Ureter (tissue), 1 donor: ENCODE measurements around the gene OR4P4. TPM values are rescaled to one million over a fixed set of nuclear protein-coding genes. Genes with fewer than 3 reads are reported as not detected.

Experiments used
- DNase-seq: peaks from one replicate; pipeline ENCODE4 v3.0.0-alpha.2; 2020; ENCODE audit warnings: low spot score
- total RNA-seq: library from RNA; stranded (reverse); gene quantifications from one replicate; pipeline ENCODE4 v1.2.4, GENCODE V29; 2023
- donor health status: DM: yes; HTN: yes; CAD: no.

OR4P4 gene
- not detected for total RNA-seq

GRCh38 chr11:55634813-55635212 is at the start of gene OR4P4:
Gene OR4P4 (plus strand): TSS chr11:55635113.
- no peak for DNase-seq

- no peak for DNase-seq
Measured at GRCh38 chr11:55607545-55607944, 27.4 kb upstream of the OR4P4 start, which contains the start of gene OR4C11. Gene OR4C11 (minus strand): TSS chr11:55607645. CDS start chr11:55604373, 3,272 bp downstream.

- no peak for DNase-seq
Measured at GRCh38 chr11:55624531-55624930, 10.4 kb upstream of the OR4P4 start.

- DNase-seq: no peak
Measured at GRCh38 chr11:55648027-55648426, 13.1 kb downstream of the OR4P4 start, which contains the start of gene OR4S2. Gene OR4S2 (plus strand): TSS chr11:55648327. CDS start chr11:55650904, 2,577 bp downstream.

GRCh38 chr11:55652560-55652959 is 17.6 kb downstream of the OR4P4 start:
- DNase-seq: no peak

GRCh38 chr11:55655096-55655495 is 20.2 kb downstream of the OR4P4 start:
- DNase-seq: no peak

GRCh38 chr11:55658031-55658573 is 23.2 kb downstream of the OR4P4 start:
- no peak for DNase-seq

- no peak for DNase-seq
Measured at GRCh38 chr11:55658608-55659007, 23.7 kb downstream of the OR4P4 start.

- no peak for DNase-seq
Measured at GRCh38 chr11:55661901-55662300, 27.0 kb downstream of the OR4P4 start, which contains the start of gene OR4C6. Gene OR4C6 (plus strand): TSS chr11:55662201. CDS start chr11:55665167, 2,966 bp downstream.

- no peak for DNase-seq
Measured at GRCh38 chr11:55669376-55669775, 34.5 kb downstream of the OR4P4 start.

- DNase-seq: no peak
Measured at GRCh38 chr11:55673860-55674259, 38.9 kb downstream of the OR4P4 start.

Other genes starting within 250 kb of the OR4P4 start
- gene OR4C15, start 80.6 kb upstream of the OR4P4 start, total RNA-seq: not detected
- not detected for gene OR4C16, start 63.0 kb upstream of the OR4P4 start, total RNA-seq
- gene OR4C11, start 27.5 kb upstream of the OR4P4 start, total RNA-seq: not detected
- gene OR4S2, start 13.2 kb downstream of the OR4P4 start, total RNA-seq: not detected
- not detected for gene OR4C6, start 27.1 kb downstream of the OR4P4 start, total RNA-seq
- not detected for gene OR5D13, start 138.3 kb downstream of the OR4P4 start, total RNA-seq
- not detected for gene OR5D14, start 160.4 kb downstream of the OR4P4 start, total RNA-seq
- gene OR5L1, start 176.3 kb downstream of the OR4P4 start, total RNA-seq: not detected
- not detected for gene OR5D18, start 184.5 kb downstream of the OR4P4 start, total RNA-seq
- not detected for gene OR5L2, start 192.1 kb downstream of the OR4P4 start, total RNA-seq
- gene OR5D16, start 203.6 kb downstream of the OR4P4 start, total RNA-seq: not detected
- gene TRIM51, start 248.2 kb downstream of the OR4P4 start, total RNA-seq: not detected